NCI-H510A (cell line): ENCODE results near the gene SYNGR3.
"Not testable (repeated sequence)": the region's sequence is repeated elsewhere in the genome, so short reads cannot be mapped to it uniquely, and the experiment has no call there.

Experiments
- DNase-seq: peaks from one replicate; lab custom pipeline; 2025; lab: John Stamatoyannopoulos, UW

SYNGR3 gene

DNA sequence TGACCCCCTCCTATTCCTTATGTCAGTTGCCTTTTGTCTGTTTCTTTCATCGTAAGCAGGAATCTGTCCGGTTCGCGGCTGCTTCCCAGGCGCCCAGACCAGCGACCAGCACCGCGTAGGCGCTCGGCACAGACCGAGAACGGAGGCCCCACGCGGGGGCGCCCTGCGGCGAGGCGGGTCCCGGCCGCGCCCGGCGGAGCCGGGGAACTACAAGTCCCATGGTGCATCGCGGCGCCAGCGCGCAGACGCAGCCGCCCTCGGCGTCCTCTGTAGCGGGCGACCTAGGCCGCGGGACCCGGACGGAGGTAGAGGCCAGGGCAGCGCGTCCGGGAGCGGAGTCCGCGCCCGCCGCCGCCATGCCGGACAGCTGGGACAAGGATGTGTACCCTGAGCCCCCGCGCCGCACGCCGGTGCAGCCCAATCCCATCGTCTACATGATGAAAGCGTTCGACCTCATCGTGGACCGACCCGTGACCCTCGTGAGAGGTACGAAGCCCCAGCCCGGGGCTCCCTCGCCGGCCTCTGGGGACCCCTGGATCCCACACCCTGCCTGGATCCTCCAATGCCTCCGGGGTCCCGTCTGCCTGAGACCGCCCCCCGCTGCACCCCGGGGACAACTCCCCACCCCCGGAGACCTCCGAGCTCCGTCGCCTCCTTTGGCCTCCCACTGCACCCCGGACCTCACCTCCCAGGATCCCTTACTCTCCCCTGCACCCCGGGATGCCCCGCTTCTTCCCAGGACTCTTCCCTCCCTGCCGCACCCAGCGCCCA lies 30.3 kb upstream of the SYNGR3 start, which contains the start of gene NDUFB10:
Gene NDUFB10, plus strand, starts transcription at position 270 of the 771 bp plus-strand sequence. Its CDS starts 87 bp downstream, at position 357.
- DNase-seq = peak; percentile 56

DNA sequence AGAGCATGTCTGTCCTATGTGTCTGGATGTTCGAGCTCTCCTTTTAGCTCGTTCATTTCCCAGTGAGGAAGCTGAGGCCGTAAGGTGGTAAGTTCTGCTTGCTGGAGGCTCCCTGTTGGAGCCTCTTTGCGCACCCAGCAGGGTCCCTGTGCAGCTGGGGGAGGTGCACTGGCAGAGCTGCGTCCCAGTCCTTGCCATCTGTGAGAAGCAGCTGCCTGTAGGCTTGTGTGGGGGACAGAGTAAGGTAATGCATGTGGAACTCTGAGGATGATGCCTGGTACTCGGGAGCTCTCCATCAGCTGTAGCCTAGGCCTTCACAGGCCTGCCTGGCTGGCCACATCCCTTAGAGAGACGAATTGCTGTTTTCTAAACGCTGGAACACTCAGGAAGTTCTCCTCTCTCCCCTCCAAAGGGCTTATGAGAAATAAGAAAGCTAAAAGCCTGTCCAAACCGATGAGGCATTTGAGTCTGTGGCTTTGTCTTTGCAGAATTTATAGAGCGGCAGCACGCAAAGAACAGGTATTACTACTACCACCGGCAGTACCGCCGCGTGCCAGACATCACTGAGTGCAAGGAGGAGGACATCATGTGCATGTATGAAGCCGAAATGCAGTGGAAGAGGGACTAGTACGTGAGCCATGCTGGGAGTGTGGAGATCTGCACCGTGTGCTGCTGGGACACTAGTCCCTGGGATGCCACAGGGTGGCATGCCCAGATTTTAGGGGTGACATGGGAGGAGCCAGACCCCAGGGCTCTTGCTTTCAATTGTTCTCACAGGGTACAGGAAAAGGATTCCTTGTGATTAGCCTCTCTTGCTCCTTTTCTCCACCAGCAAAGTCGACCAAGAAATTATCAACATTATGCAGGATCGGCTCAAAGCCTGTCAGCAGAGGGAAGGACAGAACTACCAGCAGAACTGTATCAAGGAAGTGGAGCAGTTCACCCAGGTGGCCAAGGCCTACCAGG lies 28.8 kb upstream of the SYNGR3 start:
- DNase-seq = no peak

DNA sequence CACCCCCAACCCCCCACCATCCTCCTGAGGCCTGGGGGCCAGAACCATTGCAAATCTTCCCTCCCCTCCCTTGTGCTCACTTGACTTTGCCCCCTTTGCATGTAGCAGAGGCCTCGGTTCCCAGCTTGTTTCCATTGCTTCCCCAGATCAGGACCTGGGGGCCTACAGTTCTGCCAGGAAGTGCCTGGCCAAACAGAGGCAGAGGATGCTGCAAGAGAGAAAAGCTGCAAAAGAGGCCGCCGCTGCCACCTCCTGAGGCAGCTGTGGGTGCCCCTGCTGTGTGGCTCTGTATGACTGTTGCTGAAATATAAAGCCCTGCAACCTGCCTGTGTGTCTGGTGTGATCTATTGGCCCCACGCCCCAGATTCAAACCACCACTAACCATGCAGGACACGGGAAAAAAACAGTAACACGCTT lies 28.1 kb upstream of the SYNGR3 start:
- DNase-seq = no peak

DNA sequence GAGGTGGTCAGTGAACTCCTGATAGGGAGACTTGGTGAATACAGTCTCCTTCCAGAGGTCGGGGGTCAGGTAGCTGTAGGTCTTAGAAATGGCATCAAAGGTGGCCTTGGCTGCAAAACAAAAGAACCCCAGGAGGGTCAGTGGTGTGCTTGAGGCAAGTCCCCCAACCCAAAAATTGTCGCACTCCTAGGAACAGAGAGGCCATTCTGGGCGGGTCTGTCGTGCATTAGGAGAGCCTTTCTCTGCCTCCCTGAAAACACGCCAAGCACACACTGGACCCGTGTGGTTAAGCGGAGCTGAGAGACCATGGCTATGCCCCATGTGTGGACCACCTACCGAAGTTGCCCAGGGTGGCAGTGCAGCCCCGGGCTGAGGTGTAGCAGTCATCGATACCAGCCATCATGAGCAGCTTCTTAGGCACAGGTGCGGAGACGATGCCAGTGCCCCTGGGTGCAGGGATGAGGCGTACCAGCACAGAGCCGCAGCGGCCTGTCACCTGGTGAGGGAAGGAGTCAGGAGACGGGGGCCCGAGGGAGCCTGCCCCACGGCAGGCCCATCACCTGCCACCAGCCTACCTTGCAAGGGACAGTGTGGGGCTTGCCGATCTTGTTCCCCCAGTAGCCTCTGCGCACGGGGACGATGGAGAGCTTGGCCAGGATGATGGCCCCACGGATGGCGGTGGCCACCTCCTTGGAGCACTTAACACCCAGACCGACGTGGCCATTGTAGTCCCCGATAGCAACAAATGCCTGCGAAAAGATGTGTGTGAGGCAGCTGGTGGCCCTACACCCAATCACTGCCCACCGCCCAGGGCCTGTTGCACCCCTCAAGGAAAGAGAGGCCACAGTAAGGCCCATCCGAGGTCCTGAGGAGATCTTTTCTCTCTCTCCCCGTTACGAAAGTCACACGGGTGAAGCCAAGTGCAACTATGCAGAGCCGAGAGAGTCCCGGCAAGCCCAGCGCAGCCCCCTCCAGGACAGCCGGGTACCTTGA lies 27.3 kb upstream of the SYNGR3 start:
- not testable (repeated sequence) for DNase-seq

DNA sequence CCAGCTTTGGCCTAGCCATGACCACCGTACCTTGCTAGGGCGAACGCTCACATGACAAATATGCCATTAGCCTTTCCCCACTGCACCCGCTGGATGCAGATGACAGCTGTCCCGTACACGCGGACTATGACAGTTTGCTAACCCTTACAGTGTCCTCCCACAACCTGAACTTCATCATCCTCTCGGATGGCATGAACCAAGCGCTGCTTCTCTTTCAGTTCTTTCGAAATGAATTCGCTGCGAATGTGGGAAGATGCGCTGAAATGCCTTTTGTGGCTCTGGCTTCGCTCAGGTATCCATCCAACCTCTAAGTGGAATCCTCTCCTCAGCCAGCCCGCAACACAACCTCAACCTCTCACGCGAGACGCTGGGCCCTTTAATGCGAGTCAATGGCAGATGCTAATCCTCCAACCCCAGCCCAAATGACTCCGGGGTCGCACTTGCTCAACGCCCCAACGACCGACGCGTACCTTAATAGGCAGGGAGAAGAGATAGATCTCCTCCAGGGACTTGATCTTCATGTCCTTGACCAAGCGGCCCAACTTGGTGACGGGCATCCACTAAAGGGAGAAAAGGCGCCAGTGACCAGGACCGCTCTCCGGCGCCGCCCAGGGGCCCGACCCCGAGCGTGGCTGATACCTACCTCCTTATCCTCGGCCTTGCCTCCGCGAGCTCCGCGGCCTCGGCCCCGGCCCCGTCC lies 25.8 kb upstream of the SYNGR3 start:
- DNase-seq = no peak

DNA sequence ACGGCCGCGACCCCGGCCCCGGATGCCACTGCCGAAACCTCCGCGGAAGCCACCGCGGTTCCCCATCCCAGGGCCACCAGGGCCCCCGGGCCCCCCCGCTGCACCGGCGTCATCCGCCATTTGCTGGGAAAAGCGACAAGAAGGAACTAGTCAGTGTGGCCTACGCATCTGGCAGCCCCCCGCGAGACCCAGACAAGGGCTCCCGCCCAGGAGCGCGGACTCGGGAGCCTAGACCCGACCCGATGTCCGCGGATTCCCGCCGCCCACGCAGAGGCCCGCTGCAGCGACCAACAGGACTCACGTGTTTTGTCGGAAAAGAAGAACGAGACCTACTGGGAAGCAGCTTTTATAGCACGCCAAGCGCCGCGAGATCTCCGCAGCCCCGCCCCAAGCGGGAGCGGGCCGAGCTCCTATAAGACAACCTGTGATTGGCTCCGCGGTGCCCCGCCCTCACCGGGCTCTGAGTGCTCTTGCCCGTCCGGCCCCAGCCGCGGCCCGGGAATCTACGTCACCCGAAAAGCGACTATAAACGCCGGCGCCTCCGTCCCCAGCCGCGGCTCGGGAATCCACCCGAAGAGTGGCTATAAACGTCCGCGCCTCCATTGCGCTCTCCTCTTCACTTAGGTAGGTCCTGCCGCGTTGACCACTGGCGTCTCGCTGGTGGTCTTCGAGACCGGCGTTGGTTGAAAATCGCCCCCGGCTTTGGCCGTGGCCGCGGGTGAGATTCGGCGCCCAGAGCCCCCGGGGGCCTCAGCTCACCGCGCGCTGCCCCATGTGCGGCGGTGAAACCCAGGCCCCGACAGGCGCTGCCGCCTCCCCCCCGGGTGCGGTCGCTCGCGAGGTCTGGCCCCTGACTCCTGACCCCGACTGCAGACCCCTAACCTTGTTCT lies 25.0 kb upstream of the SYNGR3 start, which contains the start of gene RPS2:
Gene RPS2, minus strand, starts transcription at position 321 of the 890 bp plus-strand sequence. Its CDS starts 201 bp downstream, at position 120.
- peak; percentile 90 for DNase-seq

DNA sequence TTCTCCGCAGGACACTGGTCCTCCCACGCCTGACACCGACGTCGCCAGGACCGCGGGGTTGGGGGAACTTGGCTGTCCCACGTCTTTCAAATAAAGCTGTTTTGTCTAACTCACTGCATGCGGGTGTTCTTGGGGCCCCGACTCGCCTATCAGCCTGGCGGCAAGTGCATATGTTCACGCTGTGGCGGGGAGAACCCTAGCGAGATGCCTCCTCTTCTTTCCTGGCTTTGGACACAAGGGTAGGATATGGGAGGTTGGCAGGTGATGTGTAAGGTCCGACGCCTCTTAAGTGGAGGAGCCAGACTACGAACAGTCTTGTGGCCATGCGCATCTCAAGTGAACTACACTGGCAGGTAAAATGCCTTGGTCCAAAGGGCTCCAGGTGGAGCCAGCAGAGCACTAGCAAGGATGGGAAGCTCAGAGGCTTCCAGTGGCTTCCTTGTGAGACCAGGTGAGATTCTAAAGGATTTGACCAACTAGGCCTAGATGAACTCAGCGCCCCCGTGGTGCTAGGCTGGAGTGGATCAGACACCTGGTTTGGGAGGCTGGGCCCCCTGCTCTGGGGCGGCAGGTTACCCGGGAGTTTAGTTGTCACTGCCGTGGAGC lies 24.3 kb upstream of the SYNGR3 start:
- no peak for DNase-seq

DNA sequence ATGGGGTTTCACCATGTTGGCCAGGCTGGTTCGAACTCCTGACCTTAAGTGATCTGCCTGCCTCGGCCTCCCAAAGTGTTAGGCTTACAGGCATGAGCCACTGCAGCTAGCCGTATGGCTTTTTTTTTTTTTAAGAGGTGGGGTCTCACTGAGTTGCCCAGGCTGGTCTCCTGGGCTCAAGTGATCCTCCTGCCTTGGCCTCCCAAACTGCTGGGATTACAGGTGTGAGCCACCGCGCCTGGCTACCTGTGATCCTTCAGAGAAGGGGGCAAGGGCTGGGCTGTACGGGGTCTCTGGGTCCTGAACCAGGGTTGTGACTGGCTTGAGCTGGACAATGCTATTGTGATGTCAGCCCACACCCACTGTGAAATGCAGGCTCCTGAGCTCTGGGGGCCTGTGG lies 23.3 kb upstream of the SYNGR3 start, which contains the start of gene RNF151:
Gene RNF151, plus strand, starts transcription at position 397 of the 400 bp plus-strand sequence. CDS start 26 bp downstream, outside the sequence.
- DNase-seq = no peak

DNA sequence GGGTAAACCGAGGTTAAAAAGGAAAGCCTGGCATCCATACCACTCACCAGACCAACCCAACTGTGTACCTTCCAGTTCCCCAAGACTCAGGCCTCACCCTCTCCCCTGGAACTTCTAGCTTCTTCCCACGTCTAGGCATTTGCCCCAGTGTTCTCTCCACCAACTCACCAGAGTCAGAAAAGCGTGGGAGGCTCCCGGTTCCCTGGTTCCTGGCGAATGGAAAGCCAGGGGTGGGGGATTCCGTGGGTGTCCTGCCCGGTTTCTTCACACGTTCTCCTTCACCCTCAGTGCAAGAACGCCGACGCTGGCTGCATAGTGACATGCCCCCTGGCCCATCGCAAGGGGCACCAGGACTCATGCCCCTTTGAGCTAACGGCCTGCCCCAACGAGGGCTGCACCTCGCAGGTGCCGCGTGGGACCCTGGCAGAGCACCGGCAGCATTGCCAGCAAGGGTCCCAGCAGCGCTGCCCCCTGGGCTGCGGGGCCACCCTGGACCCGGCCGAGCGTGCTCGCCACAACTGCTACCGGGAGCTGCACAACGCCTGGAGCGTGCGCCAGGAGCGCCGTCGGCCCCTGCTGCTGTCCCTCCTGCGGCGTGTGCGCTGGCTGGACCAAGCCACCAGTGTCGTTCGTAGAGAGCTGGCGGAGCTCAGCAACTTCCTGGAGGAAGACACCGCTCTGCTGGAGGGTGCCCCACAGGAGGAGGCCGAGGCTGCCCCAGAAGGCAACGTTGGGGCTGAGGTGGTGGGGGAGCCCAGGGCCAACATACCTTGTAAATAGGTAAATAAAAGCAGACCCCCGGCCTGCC lies 21.4 kb upstream of the SYNGR3 start:
- DNase-seq = no peak

DNA sequence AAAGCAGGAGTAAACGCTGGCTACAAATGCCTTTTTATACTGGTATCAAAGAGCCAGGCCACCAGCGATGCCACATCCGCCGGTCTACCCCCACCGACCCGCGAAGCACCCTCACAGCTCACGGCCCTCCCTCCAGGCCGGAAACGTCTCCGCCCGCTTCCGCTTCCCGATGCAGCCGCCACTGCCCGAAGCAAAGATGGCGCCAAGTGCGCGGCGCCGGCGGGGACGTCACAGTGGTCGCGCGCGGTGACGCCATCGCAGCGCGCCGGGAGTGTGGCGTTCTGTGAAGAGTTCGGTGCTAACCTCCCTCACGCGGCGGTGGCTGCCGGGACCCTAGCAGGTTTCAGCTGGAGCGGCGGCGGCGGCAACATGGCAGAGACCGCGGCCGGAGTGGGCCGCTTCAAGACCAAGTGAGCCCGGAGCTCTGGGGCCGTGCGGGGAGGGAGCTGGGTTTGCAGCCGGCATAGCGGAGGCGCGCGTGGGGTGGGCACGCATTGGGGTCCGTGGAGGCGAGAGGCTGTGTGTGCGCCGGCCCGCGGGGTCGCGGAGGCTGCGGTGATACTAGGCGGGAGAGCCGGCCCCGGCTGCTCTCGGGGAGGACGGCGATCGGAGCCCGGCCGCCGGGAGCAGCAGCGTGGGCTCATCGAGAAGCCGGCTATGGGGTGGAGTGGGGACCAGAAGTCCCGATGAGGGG lies 17.8 kb upstream of the SYNGR3 start, which contains the start of gene TBL3:
Gene TBL3, plus strand, starts transcription at position 258 of the 694 bp plus-strand sequence. Its CDS starts 112 bp downstream, at position 370.
- peak; percentile 81 for DNase-seq

DNA sequence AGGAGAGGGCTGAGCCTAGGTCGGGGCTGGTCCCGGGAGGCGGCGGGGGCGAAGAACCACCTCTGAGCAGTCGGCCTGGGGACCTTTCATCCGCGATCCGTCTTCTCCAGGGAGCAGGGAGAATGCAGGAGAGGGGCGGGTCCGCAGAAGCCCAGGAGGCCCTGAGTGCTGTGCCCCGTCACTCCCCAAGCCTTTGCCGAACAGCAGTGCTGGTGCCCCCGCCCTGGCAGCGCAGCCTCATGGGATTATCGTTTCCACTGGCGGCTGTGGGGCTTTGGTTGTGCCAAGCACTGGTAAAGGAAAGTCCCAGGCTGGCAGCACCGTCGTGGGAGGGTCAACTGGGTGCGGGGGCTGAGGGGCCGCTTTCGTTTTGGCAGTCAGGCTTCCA lies 17.3 kb upstream of the SYNGR3 start:
- no peak for DNase-seq

DNA sequence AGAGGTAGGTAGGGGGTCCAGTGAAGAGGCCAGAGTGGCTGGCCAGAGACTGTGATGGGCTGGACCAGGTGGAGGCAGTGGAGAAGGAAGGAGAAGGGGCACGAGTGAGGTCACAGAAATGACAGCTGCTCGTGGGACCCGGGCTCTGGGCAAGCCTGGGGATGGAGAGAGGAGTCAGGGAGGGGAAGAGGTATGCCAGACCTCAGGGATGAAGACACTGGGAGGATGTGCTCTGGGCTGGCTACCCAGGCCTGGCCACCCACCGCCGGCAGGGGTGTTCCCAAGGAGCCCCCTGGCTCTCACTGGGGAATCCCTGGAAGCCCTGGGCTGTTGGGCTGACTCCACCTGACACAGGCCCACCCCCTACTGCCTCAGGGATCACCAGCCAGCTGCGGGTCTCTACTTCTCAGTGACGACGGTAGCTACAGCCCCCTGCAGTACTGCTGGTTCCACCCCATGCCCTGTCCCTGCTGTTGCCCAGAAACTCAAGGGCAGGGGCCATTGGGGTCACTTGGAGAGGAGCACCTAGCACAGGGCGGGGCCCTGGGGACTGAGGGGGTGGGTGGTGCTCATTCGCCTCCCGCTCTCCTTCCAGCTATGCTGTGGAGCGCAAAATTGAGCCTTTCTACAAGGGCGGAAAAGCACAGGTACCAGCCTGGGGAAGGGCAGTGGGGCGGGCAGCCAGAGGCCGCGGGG lies 16.2 kb upstream of the SYNGR3 start:
- DNase-seq = no peak

DNA sequence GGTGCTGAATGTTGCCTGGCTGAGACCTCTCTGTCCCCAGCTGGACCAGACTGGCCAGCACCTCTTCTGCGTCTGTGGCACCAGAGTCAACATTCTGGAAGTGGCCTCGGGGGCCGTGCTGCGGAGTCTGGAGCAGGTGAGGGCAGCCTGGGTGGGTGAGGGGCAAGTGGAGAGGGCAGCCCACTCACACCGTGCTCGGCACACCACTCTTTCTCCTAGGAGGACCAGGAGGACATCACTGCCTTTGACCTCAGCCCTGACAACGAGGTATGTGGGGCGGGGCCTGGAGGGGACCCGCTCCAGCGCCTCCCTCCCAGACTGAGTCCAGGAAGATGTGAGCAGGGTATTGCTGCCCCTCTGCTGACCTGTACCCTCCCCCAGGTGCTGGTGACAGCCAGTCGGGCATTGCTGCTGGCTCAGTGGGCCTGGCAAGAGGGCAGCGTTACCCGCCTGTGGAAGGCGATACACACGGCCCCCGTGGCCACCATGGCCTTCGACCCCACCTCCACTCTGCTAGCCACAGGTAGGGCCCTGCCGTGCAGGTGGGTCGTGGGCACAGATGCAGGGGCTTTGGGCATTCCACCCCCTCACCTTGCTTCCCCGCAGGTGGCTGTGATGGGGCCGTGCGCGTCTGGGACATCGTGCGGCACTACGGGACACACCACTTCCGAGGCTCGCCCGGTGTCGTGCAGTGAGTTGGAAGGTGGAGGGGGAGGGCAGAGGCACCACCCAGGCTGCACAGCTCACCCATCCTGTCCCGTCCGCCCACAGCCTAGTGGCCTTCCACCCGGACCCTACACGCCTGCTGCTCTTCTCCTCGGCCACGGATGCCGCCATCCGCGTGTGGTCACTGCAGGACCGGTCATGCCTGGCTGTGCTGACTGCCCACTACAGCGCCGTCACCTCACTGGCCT lies 15.4 kb upstream of the SYNGR3 start:
- DNase-seq = no peak

DNA sequence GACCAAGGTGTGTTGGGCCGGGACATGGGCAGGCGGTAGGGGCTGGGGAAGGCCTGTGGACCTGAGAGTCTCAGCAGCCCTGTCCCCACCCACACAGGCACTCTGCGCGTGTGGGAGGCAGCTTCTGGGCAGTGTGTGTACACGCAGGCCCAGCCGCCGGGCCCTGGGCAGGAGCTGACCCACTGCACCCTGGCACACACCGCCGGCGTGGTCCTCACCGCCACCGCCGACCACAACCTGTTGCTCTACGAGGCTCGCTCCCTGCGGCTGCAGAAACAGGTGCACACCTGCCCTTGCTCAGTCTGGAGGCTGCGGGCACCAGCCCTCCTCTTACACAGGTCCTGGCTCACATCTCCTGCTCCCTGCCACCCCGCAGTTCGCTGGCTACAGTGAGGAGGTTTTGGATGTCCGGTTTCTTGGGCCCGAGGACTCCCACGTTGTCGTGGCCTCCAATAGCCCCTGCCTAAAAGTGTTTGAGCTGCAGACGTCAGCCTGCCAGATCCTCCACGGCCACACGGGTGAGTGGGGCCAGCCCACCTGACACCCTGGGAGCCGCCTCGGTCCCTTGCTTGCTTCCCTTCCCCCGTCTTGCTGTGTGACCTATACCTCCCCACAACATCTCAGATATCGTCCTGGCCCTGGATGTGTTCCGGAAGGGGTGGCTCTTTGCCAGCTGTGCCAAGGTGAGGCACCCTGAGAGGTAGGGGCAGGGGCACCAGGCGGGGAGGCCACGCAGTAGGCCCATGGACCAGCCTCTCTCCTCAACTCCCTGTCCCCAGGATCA lies 14.1 kb upstream of the SYNGR3 start:
- DNase-seq = no peak

DNA sequence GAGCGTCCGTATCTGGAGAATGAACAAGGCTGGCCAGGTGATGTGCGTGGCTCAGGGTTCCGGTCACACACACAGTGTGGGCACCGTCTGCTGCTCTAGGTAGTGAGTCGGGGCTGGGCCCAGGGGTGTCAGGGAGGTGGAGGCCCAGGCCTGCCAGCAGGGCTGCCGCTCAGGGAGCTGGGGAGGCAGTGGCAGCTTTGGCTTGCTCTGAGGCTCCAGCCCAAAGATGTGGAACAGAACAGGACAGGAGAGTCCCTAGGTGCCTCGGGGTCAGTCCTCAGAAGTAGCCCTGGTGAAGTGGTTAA lies 13.6 kb upstream of the SYNGR3 start:
- no peak for DNase-seq
